Ovary (tissue), 9 donors: ENCODE data around the gene U2AF1L4. TPM values are rescaled to one million over a fixed set of nuclear protein-coding genes. Genes with fewer than 3 reads are reported as not detected.

ENCODE experiments used
- DNase-seq, 5 donors: peaks; one replicate each; pipeline ENCODE4 v3.0.0-alpha.2; 2019 to 2020
- H3K27ac ChIP-seq, 2 donors: fragments of 200-600 bp; one replicate each; pipeline versions ENCODE4 v1.5.1 to v1.8.0; 2019 to 2022
- H3K27me3 ChIP-seq: fragments of 200-600 bp; one replicate; pipeline ENCODE4 v1.8.0; 2022
- H3K36me3 ChIP-seq: fragments of 200-600 bp; sonication (generic); one replicate; pipeline ENCODE4 v1.5.1; 2019
- H3K4me1 ChIP-seq: one replicate; pipeline ENCODE4 v1.8.1; 2013; ENCODE audit warnings: mild to moderate bottlenecking, moderate library complexity; ENCODE audit not compliant: insufficient read depth
- H3K4me3 ChIP-seq: fragments of 200-600 bp; sonication (generic); one replicate; pipeline ENCODE4 v1.5.1; 2017
- H3K9me3 ChIP-seq, 2 donors: fragments of 200-600 bp in 1 of 2; sonication (generic) in 1 of 2; one replicate each; pipeline versions ENCODE4 v1.5.1 to v1.8.1; 2013 to 2019; ENCODE audit warnings: mild to moderate bottlenecking in 1 of 2, moderate library complexity in 1 of 2
- CTCF ChIP-seq, 3 donors: fragments of 450-650 bp in 2 of 3; fragments of 200-600 bp in 1 of 3; IDR thresholded peaks; one replicate each; pipeline versions ENCODE4 v1.5.1 to v1.8.0; 2016 to 2022; ENCODE audit warnings: antibody characterized with exemption in 3 of 3, mild to moderate bottlenecking in 1 of 3
- EP300 ChIP-seq: sonication (generic); formaldehyde crosslinking; IDR thresholded peaks from one replicate; pipeline ENCODE4 v1.6.1; 2017; ENCODE audit warnings: antibody characterized with exemption
- POLR2A ChIP-seq: fragments of 450-650 bp; IDR thresholded peaks from one replicate; pipeline ENCODE4 v1.6.1; 2017; ENCODE audit warnings: antibody characterized with exemption, mild to moderate bottlenecking, moderate library complexity
- WGBS, 3 donors: extraction: QIAGEN DNeasy Blood & Tissue Kit in 1 of 3; methylation state at CpG; one replicate each; pipeline versions ENCODE4 v1.1.5 to v1.1.7; 2013 to 2017; 5-methylcytosine and 5-hydroxymethylcytosine counted together
- intact Hi-C, 4 donors: fragments of 100-400 bp; cut with DNase I; formaldehyde crosslinking; loops; one replicate each; pipeline versions ENCODE4 v1.11.0 to v1.15.1; 2022 to 2023
- polyA plus RNA-seq, 2 donors: library from polyadenylated mRNA; stranded (reverse); fragments of 200-250 nt in 1 of 2; fragments of 350-450 nt in 1 of 2; fragmentation: Illumina TruSeq in 1 of 2; extraction: RNeasy Lipid Tissue Mini Kit (QIAGEN cat#74804) in 1 of 2; gene quantifications; one replicate each; pipeline ENCODE4 v1.2.3, GENCODE V29; 2013 to 2014
- total RNA-seq, 7 donors: library from RNA; depleted of rRNA in 2 of 7; stranded (reverse); fragments of >200 nt in 2 of 7; fragmentation: NEBNext Ultra II Directional in 3 of 7; extraction: Animal tissue kit (Norgen Biotek cat#: 25700) in 3 of 7; gene quantifications; one replicate each; pipeline versions ENCODE4 v1.1.0 to v1.2.4, GENCODE V29; 2016 to 2023
- donor health status: DM: no; HTN: no; CAD: no; lungs with moderate emphysema.
- donor health status: DM: no; HTN: no; CAD: no.
- donor health status: Bipolar disorder and iron deficiency.
- donor health status: DM: yes; HTN: yes; CAD: no.
- donor health status: DM: no; HTN: no; CAD: no.
- donor health status: DM: yes; HTN: yes; CAD: no.

The U2AF1L4 gene
- total and polyA plus RNA-seq, 9 donors = 16.7 to 37.7 (median 25.6) TPM

DNA sequence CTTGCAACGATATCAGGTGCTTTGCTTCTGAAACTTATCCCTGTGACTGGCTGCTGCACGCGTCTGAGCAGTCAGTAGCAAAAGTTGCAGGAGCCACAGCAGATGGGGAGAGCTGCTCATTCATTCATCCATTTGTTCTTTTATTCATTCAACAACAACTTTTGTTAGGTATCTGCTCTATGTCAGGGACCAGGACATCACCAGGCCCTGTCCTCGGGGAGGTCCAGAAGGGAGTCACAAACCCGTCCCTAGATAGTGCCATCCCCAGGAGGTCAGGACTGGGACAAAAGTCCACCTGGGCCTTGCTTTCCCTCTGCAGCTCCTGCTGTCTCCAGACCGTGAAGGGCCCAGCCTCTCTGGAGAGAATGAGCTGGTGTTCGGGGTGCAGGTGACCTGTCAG, 32.7 kb upstream of the U2AF1L4 start:
- TF ChIP-seq CTCF (IDR thresholded peaks at IDR 0.05) (no peak), EP300 (no peak), POLR2A (no peak)
- WGBS, 3 donors = 86 to 91% (median 86%) methylated on average over 7 of the region's 7 CpGs
- H3K36me3 ChIP-seq = no peaks in the 10 kb centered on the region
- intact Hi-C loops = loop anchor here in 1 of 4 donors (5.0 kb wide), 1 partner anchor 154 kb away; no protein-coding TSS in a partner anchor
- no peaks in the 10 kb centered on the region for H3K9me3 ChIP-seq
- no peak for DNase-seq
- peaks cover 7% of the 10 kb centered on the region for H3K4me1 ChIP-seq
- no peak overlapping the region for H3K27ac ChIP-seq
- H3K4me3 ChIP-seq = no peak overlapping the region
- no peaks in the 10 kb centered on the region for H3K27me3 ChIP-seq

- Histone ChIP-seq H3K4me1 (peaks cover 7% of the 10 kb centered on the region), H3K36me3 (no peaks in the 10 kb centered on the region), H3K9me3 (no peaks in the 10 kb centered on the region), H3K4me3 (no peak overlapping the region), H3K27me3 (no peaks in the 10 kb centered on the region), H3K27ac (no peak overlapping the region)
- TF ChIP-seq EP300 = no peak
- TF ChIP-seq CTCF (IDR thresholded peaks at IDR 0.05) = no peak
- no peak for TF ChIP-seq POLR2A
- no peak for DNase-seq
- WGBS, 3 donors = 61 to 69% (median 66%) methylated on average over 19 of the region's 19 CpGs
- intact Hi-C loops = loop anchor here in 1 of 4 donors (5.0 kb wide), 1 partner anchor 155 kb away; no protein-coding TSS in a partner anchor
These were observed 32.0 kb upstream of the U2AF1L4 start for GRCh38 chr19:35777086-35777841.

DNA sequence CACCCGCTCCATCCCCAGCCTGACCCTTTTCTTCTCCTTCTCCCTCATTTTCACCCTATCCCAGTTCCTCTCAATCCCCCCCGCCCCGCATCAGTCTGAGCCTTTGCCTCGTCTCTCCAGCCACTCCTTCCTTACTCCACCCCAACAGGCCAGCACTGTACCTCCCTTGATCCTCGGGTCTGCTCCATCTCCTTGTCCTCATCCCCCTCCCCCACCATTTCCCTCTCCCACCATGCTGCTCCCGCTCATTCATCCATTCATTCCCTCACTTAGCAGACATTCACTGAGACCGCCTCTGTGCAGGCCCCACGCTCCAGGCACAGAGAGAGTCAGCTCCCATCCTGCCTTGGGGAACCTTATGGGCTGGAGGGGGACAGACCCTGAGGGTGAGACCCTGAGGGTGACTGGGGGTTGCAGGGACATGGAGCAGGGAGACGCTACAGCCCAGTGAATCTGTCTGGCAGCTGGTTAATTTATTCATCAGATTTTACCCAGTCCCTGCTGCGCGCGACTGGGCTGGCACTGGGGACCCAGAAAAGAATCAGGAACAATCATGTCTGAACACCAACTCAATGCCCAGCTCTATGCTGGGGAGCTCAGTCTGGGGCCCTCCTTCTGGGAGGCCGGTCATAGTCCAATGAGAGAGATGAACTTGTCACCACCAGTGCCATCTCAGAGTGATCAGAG, 31.0 kb upstream of the U2AF1L4 start:
- Histone ChIP-seq H3K4me3 (peak overlapping the region; percentile 85), H3K27me3 (no peaks in the 10 kb centered on the region), H3K4me1 (peaks cover 7% of the 10 kb centered on the region), H3K27ac (no peak overlapping the region), H3K36me3 (no peaks in the 10 kb centered on the region), H3K9me3 (no peaks in the 10 kb centered on the region)
- peak in 1 of 5 donors; percentile 38 for DNase-seq
- 48 to 49% (median 49%) methylated on average over 13 of the region's 13 CpGs for WGBS, 3 donors
- no peak for TF ChIP-seq EP300
- TF ChIP-seq POLR2A = no peak
- TF ChIP-seq CTCF (IDR thresholded peaks at IDR 0.05) = no peak
- intact Hi-C loops = loop anchor here in 1 of 4 donors (5.0 kb wide), 1 partner anchor 156 kb away; no protein-coding TSS in a partner anchor

GRCh38 chr19:35775298-35776101, 30.3 kb upstream of the U2AF1L4 start, which contains the start of gene ARHGAP33:
TSS of gene ARHGAP33 (plus strand) at chr19:35775564. CDS start at chr19:35775659, 95 bp downstream.
- 1% methylated on average over 46 to 82 of the region's 82 CpGs for WGBS, 3 donors
- Histone ChIP-seq H3K36me3 (no peaks in the 10 kb centered on the region), H3K27me3 (no peaks in the 10 kb centered on the region), H3K4me3 (peak within 1 kb of the TSS; percentile 85), H3K27ac (no peak within 1 kb of the TSS), H3K4me1 (peaks cover 7% of the 10 kb centered on the region), H3K9me3 (no peaks in the 10 kb centered on the region)
- no peak for TF ChIP-seq CTCF (IDR thresholded peaks at IDR 0.05)
- no peak for TF ChIP-seq POLR2A
- no peak for TF ChIP-seq EP300
- intact Hi-C loops = loop anchor here in 1 of 4 donors (5.0 kb wide), 1 partner anchor 157 kb away; no protein-coding TSS in a partner anchor
- DNase-seq = peak; percentile 99 to 100 (median 100)
